ENCODE results near the gene TUBGCP4. TPM values are rescaled to one million over a fixed set of nuclear protein-coding genes. Genes with fewer than 3 reads are reported as not detected.
"Not testable (repeated sequence)": the region's sequence is repeated elsewhere in the genome, so short reads cannot be mapped to it uniquely, and the experiment has no call there.

The TUBGCP4 gene, protein sequence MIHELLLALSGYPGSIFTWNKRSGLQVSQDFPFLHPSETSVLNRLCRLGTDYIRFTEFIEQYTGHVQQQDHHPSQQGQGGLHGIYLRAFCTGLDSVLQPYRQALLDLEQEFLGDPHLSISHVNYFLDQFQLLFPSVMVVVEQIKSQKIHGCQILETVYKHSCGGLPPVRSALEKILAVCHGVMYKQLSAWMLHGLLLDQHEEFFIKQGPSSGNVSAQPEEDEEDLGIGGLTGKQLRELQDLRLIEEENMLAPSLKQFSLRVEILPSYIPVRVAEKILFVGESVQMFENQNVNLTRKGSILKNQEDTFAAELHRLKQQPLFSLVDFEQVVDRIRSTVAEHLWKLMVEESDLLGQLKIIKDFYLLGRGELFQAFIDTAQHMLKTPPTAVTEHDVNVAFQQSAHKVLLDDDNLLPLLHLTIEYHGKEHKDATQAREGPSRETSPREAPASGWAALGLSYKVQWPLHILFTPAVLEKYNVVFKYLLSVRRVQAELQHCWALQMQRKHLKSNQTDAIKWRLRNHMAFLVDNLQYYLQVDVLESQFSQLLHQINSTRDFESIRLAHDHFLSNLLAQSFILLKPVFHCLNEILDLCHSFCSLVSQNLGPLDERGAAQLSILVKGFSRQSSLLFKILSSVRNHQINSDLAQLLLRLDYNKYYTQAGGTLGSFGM
- 13.3 TPM for polyA plus RNA-seq (2013, experiment 1 of 2; ENCODE audit: insufficient read length)
- polyA plus RNA-seq (2013, experiment 2 of 2; ENCODE audit: insufficient read length), result 13.7 TPM

DNA sequence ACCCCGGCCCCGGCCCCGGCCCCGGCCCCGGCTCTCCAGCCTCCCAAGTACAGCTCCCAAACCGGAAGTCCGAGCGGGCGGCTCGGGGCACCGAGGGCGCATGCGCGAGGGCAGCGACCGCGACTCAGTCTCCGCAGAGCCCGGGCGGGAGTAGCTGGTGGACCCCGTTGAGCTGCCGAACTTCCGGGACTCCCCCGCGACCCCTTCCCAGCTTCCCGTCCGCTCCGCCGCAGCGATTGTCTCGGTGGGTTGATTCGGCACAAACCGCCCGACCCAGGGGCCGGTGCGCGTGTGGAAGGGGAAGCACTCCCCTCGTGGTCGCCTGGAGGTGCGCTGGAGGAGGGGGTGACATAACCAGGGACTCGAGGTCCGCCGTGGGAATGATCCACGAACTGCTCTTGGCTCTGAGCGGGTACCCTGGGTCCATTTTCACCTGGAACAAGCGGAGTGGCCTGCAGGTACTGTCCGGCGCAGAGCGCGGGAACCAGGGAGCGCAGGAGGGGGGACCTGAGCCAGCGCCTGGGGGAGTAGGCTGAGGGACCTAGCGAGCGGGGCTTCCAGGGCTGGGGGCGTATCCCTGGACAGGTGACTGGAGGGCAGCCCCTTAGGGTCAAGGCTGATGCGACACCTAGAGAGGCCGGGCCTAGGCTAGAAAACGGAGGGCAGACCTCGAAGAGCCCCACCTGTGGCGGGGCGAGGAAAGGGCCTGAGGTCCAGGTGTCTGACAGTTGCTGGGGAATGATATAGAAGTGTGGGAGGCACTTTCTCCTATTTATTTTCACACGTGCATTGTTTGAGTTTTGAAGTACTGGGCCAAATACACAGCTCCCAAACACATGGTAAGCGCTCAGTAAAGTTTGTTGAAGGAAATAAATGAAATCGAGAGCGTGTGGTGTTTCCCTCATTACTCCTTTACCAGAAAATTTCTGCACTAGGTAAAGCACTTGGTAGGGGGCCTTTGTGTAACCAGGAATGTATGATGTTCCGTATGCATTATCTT lies at the start of gene TUBGCP4, which contains the start of gene ZSCAN29:
TUBGCP4 (plus strand) TSS at position 127 of the 1,000 bp plus-strand sequence; CDS start at position 381, 254 bp downstream.
ZSCAN29 (minus strand) TSS at position 69 of the 1,000 bp plus-strand sequence. CDS start 1,130 bp downstream, outside the sequence.
- peak; percentile 84 for DNase-seq

DNA sequence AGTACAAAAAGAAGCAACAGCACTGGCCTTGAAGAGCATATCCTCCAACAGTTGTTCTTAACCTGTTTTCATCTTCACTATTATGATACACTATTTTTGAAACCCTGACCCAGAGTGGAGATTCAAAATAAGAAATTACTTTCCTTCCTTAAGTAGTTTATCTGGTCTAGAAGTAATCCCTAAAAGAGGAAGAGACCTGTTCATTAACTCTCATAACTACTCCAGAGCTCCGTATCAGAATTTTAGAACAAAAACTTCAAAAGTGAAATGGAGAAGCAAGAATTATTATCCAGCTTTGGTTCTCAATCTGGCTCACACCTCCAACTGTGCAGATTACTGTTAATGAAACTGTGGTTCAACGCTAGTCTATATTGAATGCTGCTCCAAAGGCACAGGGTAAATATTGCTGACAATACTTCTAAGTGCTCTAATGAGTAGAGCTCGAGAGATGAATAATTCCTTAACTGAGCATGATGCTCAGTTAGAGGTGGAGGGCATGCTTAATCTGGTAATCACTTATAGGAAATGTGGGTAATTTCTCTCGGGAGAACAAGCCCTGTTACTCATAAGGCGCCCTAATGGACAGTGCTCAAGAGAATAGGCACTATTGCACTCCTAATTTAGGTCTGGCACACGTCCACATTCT lies 45.7 kb upstream of the TUBGCP4 start:
- no peak for DNase-seq

DNA sequence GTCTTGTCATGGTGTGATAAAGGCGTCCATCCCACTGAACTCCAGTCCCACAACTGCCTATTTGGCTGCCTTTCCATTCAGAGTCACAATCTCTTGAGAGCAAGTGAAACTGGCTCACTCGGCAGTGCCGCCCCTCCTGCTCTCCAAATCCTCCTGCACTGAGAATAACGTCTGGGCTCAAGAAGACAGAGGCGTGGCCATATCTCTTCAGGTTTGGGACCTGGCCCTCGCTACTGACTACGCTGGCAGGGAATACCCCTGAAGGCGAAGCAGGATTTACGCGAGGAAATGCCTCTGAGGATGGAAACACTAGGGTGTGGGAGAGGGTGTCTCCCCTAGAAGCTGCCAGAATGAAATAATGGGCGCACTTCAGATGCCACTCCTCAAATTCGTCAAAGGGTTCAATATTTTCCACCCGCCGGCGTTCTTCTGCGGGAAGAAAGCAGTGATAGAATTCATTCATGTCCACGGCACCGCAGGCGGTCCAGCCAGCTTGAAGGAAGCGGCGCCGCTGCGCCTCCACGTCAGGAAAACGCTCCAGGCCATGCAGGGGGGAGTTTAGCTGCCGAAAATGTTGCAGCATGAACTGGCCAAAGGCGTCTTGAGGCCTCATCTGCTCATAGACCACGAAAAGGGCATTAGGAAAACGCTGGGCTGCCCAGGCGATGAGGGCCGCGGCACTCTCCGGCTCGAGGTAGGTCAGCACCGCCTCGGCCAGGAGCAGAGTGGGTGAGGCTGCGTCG lies 41.5 kb upstream of the TUBGCP4 start:
- peak; percentile 47 for DNase-seq

DNA sequence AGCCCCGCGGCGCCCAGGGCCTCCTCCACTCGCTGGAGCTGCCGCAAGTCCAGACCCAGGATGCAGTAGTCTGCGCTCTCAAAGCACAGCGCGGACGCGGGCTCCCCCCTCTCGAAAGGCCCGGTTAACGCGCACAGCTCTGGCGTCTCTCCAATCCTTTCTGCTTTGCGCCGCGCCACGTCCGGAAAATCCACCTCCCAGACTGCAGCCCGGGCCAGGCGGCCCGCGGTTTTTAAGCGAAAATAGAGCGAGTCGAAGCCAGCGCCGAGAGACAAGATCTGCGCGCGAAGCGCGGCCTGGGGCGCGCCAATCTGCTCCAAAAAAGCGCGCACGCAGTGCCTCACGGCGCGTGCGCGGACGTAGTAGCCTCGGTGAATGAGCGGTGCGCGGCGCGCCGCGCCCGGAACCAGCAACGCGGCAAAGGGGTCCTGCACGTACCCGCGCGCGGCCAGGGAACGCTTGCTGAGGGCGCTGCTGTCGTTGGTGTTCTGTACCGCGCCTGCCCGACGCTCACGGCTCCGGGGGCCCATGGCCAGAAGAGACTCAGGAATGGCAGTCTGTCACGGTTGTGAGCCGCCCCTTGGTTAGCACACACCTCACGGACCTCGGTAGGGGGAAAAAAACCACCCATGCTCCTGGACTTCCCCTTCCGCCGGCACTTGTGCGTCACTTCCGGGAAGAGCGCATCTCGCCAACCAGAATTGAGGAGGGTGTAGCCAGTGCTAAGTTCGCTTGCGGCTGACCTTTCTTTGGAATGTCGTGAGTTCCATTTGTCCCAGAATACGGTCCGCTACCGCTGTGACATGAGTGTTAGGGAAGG lies 40.7 kb upstream of the TUBGCP4 start, which contains the start of gene LCMT2:
LCMT2 (minus strand) TSS at position 614 of the 820 bp plus-strand sequence; CDS start at position 530, 84 bp downstream.
- peak; percentile 96 for DNase-seq

DNA sequence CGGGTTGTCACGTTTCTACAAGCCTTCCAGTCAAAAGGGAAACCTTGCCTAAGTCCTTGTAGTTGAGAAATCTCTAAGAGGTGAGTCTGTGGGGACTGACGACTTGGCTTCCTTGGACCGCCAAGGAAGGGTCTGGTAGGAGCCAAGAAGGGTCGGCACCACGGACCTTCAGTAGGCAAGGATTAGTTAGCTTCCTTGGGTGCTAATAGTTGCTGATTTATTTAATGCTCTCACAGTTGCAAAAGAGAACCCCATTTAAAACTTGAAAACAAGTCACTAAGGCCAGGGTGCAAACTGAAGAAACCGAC lies 40.2 kb upstream of the TUBGCP4 start:
- DNase-seq, result no peak

DNA sequence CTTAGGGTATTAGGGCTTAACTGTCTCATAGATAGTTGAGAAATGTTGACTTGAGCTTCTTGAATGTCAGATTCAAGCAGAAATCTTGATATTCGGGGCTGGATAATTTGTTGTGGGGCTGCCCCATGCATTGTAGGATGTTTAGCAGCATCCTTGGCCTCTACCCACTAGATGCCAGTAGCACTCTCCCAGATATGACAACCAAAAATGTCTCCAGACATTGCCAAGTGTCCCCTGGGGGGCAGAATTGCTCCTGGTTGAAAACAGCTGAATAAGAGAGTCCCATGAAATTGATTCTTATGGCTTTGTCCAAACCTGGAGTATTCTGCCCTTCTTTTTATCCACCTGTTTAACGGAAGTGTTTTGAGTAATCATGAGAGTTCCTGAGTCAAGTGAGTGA lies 24.6 kb upstream of the TUBGCP4 start:
- DNase-seq, result peak; percentile 5

DNA sequence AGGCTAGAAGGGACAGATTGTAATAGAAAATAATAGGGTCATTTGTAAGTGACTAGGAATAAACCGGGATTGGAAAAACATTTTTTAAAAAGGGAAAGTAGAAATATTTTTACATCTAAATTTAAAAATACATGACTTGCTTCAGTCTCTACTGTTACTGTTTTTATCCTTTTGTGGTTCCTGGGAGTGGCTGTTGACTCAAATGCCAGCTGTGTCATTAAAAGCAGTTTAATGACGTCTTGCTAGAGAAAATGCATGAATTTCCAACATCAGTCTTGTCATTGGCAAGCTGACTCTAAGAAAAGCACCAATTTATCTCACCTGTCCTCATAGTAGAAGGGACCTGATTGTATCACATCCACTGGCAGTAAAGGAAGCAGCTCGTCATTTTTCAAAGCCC lies 23.8 kb upstream of the TUBGCP4 start:
- no peak for DNase-seq

DNA sequence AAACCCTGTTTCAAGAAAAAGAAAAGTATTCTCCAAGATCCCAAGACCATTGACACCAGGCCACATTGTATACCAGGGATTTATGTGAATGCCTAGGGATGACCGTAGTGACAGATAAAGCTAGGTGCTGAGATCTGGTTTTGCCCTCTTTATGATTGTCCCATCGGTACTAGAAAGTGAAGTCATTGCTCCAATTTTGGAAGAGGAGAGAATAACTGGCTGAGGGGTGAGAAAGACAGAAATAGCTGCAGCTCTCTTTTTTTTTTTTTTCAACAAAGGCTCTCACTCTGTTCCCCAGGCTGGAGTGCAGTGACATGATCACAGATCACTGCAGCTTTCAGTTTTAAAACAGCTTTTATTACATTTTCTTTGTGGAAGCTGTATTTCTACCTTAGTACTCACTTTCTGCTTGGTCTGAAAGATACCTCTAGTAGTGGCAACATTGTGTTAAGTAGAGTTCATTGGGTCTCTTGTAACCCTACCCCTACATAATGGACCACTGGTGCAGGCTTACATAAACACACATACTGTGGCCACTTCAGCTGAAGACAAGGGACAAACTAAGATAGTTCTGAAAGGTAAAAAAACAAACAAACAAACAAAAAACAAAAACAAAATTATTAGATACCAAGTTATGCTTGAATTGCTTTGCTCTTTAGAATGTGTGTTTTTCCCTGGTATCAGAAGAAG lies 18.1 kb upstream of the TUBGCP4 start:
- no peak for DNase-seq

DNA sequence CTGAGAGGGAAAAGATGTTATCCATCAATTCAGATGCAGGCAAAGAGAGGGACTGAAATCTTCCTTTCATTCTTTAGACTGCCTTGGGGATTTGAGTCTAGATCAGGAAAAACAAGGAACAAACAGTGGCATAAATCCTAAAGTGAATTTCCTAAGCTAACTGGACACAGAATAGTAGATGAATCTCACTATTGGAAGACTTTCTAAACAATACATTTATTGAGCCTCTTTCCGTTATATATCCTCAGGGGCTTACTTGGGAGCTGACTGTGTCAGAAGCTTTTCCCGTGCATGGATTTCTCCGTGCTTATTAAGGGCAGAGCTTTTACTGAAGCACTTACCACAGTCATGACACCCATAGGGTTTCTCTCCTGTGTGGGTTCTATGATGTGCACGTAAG lies 10.1 kb upstream of the TUBGCP4 start:
- DNase-seq, result no peak

DNA sequence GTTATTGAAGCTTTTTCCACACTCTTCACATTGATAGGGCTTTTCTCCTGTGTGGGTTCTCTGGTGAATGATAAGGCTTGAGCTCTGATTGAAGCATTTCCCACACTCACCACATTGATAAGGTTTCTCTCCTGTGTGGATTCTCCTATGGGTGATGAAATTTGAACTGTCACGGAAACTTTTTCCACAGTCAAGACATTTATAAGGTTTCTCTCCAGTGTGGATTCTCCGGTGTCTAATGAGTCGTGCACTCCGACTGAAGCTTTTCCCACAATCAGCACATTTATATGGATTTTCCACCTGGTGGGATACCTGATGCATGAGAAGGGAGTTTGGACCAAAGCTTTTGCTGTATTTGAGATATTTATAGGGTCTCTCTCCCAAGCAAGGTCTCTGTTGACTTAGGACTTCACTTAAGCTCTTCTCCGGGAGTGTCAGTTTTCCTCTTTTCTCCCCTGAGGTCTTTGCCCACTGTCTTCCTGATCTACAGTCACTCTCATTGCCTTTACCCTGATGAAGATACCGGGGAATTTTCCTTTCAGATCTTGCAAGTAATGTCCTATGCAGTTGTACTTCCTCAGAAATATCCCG lies 9.5 kb upstream of the TUBGCP4 start:
- peak; percentile 1 for DNase-seq

DNA sequence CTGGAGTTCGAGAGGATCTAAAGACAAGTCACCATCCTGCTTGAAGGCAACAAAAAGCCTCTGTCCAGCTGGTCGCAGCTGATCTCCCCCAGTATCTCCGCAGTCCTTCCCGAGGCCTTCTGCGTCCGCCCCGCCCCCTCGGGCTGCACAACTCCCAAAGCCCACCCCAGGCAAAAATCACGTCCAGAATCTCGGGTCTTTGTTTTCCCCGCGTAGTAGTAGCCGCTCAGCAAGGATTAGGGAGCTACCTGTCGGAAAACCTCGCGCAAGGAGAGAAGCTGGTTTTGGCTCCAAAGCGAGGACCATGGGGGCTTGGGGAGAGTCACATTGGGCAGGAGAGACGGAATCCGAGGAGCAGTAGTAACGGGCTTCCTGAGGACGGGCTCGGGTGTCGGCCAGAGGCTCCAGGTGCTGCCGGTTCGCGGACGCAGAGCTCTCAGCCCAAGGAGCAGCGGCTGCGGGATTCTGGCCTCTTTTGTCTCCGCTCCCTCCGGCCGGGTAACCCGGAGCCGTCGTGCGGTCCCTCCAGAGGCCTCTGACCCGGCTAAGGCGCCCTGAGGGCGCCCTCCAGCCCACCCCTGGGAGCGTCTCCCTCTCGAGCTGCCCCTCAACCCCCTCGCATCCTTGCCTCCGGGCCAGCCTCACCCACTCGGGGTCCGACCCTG lies 459 bp upstream of the TUBGCP4 start:
- DNase-seq, result peak; percentile 18

DNA sequence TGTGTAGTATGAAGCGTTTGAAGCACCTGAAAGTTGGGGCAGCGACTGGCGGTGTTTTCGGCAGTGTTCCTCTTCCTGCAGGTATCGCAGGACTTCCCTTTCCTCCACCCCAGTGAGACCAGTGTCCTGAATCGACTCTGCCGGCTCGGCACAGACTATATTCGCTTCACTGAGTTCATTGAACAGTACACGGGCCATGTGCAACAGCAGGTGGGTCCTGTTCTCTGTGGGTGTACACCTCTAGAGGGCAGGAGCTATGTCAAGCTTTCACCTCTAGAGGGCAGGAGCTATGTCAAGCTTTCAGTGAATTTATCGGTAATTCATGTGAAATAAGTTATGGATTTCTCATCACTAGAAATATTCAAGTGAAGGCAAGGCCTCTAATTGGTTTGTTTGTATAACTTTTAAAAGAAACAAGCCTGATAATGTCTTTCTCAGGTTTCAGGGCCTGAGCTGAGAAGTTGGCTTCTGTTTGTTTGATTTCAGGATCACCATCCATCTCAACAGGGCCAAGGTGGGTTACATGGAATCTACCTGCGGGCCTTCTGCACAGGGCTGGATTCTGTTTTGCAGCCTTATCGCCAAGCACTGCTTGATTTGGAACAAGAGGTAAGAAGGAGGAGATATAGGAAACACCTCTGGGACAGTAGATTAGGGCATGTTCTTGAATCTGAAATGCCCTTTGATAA lies 5.3 kb downstream of the TUBGCP4 start:
- peak; percentile 21 for DNase-seq

DNA sequence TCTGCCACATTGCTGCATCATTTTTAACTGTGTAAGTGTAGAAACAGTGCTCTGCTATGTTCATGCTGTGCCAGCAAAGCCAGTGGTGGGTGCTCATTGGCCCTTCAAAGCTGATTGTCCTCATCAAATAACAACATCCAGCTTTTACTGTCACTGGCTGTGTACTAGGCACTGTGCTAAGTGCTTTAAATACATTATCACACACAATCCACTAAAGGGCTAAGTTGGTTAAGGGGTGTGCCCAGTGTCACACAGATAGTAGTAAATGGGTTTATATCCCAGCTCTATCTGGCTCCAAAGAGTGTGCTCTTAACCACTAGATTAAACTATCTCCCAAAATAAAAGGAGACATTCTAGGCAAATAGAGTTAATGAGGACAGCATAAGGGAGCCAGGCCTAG lies 7.7 kb downstream of the TUBGCP4 start:
- no peak for DNase-seq

DNA sequence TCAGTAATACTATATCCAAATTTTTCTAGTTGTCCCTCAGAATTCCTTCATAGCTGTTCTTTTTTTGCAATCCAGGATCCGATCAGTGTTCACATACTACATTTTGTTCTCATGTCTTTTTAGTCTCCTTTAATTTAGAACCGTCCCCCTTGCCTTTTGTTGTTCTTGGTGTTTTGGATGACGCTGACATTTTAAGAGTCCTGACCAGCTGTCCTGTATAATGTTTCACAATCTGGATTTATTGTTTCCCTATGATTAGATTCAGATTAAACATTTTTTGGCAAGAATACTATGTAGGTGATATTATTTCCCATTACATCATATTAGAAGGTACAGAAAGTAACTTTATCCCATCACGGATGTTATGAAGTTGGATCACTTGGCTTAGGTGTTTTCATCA lies 11.4 kb downstream of the TUBGCP4 start:
- DNase-seq, result no peak

DNA sequence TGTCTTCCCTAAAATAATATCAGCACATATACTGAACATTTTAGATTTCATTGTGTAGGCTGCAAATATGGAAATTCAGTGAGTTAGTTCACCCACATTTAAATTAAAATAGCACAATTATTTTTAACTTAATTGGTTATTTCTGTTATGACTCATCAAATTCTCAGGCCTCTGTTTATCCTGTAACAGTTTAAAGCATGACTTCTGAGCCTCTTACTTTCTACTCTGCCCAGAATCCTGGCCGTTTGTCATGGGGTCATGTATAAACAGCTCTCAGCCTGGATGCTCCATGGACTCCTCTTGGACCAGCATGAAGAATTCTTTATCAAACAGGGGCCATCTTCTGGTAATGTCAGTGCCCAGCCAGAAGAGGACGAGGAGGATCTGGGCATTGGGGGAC lies 12.2 kb downstream of the TUBGCP4 start:
- DNase-seq, result no peak

DNA sequence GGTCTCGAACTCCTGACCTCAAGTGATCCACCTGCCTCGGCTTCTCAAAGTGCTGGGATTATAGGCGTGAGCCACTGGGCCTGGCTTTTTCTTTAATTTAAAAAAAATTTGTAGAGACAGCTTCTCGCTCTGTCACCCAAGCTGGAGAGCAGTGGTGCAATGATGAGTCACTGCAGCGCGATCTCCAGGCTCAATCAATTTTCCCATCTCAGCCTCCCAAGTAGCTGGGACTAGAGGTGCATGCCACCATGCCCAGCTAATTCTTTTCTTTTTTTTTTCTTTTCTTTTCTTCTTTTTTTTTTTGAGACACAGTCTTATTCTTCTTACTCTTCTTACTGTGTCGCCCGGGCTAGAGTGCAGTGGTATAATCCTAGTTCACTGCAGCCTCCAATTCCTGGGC lies 19.8 kb downstream of the TUBGCP4 start:
- DNase-seq, result peak; percentile 19

DNA sequence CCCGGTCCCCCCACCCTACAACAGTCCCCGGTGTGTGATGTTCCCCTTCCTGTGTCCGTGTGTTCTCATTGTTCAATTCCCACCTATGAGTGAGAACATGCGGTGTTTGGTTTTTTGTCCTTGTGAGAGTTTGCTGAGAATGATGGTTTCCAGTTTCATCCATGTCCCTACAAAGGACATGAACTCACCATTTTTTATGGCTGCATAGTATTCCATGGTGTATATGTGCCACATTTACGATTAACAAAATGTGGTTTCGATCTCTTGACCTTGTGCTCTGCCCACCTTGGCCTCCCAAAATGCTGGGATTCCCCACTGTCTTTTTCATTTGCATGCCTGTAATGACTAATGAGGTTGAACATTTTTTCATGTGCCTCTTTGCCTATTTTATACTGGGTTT lies 22.7 kb downstream of the TUBGCP4 start:
- DNase-seq, result not testable (repeated sequence)

DNA sequence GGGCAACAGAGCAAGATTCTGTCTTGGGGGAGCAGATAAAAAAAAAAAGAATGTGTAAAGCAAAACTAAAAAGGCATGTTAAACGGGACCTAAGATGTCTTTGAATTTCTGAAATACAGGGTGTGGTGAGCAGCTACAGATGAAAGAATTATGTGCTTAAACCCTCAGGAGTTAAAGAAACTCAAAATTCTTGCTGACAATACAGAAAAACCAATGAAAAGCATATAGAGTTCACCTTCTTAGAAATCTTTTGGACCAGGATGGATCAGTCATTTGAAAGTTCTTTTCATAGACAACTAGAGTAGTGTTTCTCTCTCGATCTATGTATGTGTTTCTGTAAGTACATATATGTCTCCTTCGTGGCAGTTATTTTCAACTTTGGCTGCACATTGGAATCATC lies 31.4 kb downstream of the TUBGCP4 start:
- DNase-seq, result no peak
